Muscle of back (tissue), 11 donors: ENCODE results near the gene ECT2. TPM values are rescaled to one million over a fixed set of nuclear protein-coding genes. Genes with fewer than 3 reads are reported as not detected.
"Not testable (repeated sequence)": the region's sequence is repeated elsewhere in the genome, so short reads cannot be mapped to it uniquely, and the experiment has no call there.

Experiments used
- DNase-seq, 3 donors: peaks; one replicate each; pipeline versions ENCODE4 v3.0.0 to v3.0.0-alpha.2; 2013
- polyA plus RNA-seq, 10 donors: library from polyadenylated mRNA; unstranded; fragments of 120-200 nt; gene quantifications; one replicate each; pipeline ENCODE4 v1.2.1, GENCODE V29; 2013; ENCODE audit not compliant: insufficient read length in 10 of 10

The ECT2 gene
- polyA plus RNA-seq, 10 donors = 11.2 to 23.8 (median 16.0) TPM

GRCh38 chr3:172811099-172811498 is 60.6 kb downstream of the ECT2 start:
- no peak for DNase-seq

- no peak for DNase-seq
Measured at GRCh38 chr3:172813462-172813861, 62.9 kb downstream of the ECT2 start.

GRCh38 chr3:172814738-172815137 is 64.2 kb downstream of the ECT2 start:
- DNase-seq = no peak

GRCh38 chr3:172815857-172816256 is 65.3 kb downstream of the ECT2 start:
- DNase-seq = no peak

- DNase-seq = no peak
Measured at GRCh38 chr3:172816281-172816680, 65.8 kb downstream of the ECT2 start.

- no peak for DNase-seq
Measured at GRCh38 chr3:172816968-172817367, 66.4 kb downstream of the ECT2 start.

- DNase-seq = no peak
Measured at GRCh38 chr3:172820492-172820891, 70.0 kb downstream of the ECT2 start.

- no peak for DNase-seq
Measured at GRCh38 chr3:172824229-172824628, 73.7 kb downstream of the ECT2 start.

GRCh38 chr3:172827231-172827630 is 76.7 kb downstream of the ECT2 start:
- DNase-seq = not testable (repeated sequence)

GRCh38 chr3:172832983-172833382 is 82.5 kb downstream of the ECT2 start:
- no peak for DNase-seq

GRCh38 chr3:172836390-172836997 is 86.0 kb downstream of the ECT2 start:
- peak; percentile 33 to 57 (median 46) for DNase-seq

GRCh38 chr3:172839679-172840078 is 89.2 kb downstream of the ECT2 start:
- DNase-seq = no peak

- no peak for DNase-seq
Measured at GRCh38 chr3:172840463-172840862, 89.9 kb downstream of the ECT2 start.

- no peak for DNase-seq
Measured at GRCh38 chr3:172840913-172841312, 90.4 kb downstream of the ECT2 start.

- DNase-seq = peak in 1 of 3 donors; percentile 14
Measured at GRCh38 chr3:172844428-172844827, 93.9 kb downstream of the ECT2 start.

- no peak for DNase-seq
Measured at GRCh38 chr3:172846103-172846561, 95.6 kb downstream of the ECT2 start.

GRCh38 chr3:172846706-172847105 is 96.2 kb downstream of the ECT2 start:
- peak in 1 of 3 donors; percentile 77 for DNase-seq

- DNase-seq = no peak
Measured at GRCh38 chr3:172847292-172847691, 96.8 kb downstream of the ECT2 start.

GRCh38 chr3:172848910-172849309 is 98.4 kb downstream of the ECT2 start:
- DNase-seq = peak in 1 of 3 donors; percentile 83

- no peak for DNase-seq
Measured at GRCh38 chr3:172853005-172853404, 102.5 kb downstream of the ECT2 start.

- no peak for DNase-seq
Measured at GRCh38 chr3:172853921-172854666, 103.6 kb downstream of the ECT2 start.

GRCh38 chr3:172855037-172855436 is 104.5 kb downstream of the ECT2 start:
- DNase-seq = no peak
